ENCODE measurements around the gene BEND7.
"Not testable (repeated sequence)": the region's sequence is repeated elsewhere in the genome, so short reads cannot be mapped to it uniquely, and the experiment has no call there.

The BEND7 gene

DNA sequence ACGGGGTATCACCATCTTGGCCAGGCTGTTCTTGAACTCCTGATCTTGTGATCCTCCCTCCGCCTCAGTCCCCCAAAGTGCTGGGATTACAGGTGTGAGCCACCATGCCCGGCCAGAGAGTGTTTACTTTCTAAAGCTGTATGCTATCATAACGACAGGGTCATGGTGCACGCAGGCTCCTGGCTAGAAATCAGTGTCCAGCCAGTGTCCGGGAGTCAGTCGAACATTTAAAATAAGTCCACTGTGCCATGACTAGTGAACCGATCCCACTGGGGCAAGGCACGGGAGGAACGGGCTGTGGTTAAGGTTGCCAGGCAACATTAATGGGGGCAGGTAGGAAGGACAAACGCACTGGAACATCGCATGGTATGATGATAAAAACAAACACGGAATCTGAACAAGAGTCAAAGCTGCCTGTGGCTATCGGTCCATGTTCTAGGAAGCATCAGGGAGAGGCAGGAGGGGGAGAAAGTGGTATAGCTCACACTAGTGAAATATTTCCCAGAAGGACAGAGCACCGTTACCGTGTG is 91.7 kb downstream of the BEND7 start:
- Histone ChIP-seq H4K20me1 (ENCODE audit: insufficient read depth) (no peaks in the 10 kb centered on the region), H3K36me3 (ENCODE audit: insufficient read depth) (no peaks in the 10 kb centered on the region), H3K4me3 (IDR thresholded peaks at IDR 0.05; ENCODE audit: insufficient read depth, low read depth, low read length) (no peak overlapping the region), H2AFZ (ENCODE audit: low read depth) (no peak overlapping the region), H3K27me3 (ENCODE audit: insufficient read depth, low read depth) (no peaks in the 10 kb centered on the region), H3K4me2 (no peak overlapping the region), H3K27ac (no peak overlapping the region), H3K9ac (no peak overlapping the region), H3K4me1 (ENCODE audit: low read depth, poor library complexity, severe bottlenecking) (peaks cover 3% of the 10 kb centered on the region), H3K79me2 (ENCODE audit: insufficient read depth, low read depth) (no peaks in the 10 kb centered on the region)
- TF ChIP-seq, protein P1, sequence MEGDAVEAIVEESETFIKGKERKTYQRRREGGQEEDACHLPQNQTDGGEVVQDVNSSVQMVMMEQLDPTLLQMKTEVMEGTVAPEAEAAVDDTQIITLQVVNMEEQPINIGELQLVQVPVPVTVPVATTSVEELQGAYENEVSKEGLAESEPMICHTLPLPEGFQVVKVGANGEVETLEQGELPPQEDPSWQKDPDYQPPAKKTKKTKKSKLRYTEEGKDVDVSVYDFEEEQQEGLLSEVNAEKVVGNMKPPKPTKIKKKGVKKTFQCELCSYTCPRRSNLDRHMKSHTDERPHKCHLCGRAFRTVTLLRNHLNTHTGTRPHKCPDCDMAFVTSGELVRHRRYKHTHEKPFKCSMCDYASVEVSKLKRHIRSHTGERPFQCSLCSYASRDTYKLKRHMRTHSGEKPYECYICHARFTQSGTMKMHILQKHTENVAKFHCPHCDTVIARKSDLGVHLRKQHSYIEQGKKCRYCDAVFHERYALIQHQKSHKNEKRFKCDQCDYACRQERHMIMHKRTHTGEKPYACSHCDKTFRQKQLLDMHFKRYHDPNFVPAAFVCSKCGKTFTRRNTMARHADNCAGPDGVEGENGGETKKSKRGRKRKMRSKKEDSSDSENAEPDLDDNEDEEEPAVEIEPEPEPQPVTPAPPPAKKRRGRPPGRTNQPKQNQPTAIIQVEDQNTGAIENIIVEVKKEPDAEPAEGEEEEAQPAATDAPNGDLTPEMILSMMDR (conservative IDR thresholded peaks at IDR 0.05; ENCODE audit: low read depth, low read length): no peak

DNA sequence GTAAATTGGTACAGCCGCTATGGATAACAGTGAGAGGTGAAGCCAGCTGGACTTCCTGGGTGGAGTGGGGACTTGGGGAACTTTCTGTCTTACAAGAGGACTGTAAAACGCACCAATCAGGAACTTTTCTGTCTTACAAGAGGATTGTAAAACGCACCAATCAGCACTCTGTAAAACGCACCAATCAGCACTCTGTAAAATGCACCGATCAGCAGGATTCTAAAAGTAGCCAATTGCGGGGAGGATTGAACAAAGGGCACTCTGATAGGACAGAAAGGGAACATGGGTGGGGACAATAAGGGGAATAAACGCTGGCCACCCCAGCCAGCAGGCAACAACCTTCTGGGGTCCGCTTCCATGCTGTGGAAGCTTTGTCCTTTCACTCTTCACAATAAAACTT is 100.9 kb downstream of the BEND7 start:
- H3K79me2 ChIP-seq (ENCODE audit: insufficient read depth, low read depth); H4K20me1 ChIP-seq (ENCODE audit: insufficient read depth); H3K4me2 ChIP-seq; H2AFZ ChIP-seq (ENCODE audit: low read depth); H3K4me1 ChIP-seq (ENCODE audit: low read depth, poor library complexity, severe bottlenecking); H3K4me3 ChIP-seq (IDR thresholded peaks at IDR 0.05; ENCODE audit: insufficient read depth, low read depth, low read length); H3K27me3 ChIP-seq (ENCODE audit: insufficient read depth, low read depth); H3K27ac ChIP-seq; H3K9ac ChIP-seq; H3K36me3 ChIP-seq (ENCODE audit: insufficient read depth): not testable (repeated sequence)

DNA sequence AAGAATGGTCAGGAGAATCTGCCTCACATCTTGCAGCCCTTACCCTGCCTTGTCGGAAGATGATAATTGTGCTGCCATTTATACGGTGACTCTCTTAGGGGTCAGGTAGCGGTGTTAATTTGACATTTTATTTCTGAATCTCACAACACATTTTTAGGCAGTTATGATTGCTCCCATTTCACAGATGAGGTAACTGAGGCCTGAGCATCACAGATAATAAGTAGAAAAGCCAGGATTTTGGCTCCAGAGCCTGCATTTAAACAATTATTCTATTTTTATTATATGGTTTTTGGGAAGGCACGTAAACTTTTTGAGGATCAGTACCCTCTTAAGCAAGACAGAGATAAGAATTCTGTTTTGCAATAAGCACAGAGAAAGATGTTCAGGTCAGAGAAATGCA is 103.4 kb downstream of the BEND7 start:
- H3K4me2 ChIP-seq: no peak overlapping the region
- no peak overlapping the region for H3K27ac ChIP-seq
- H3K4me1 ChIP-seq (ENCODE audit: low read depth, poor library complexity, severe bottlenecking): no peaks in the 10 kb centered on the region
- no peak overlapping the region for H3K9ac ChIP-seq
- no peak overlapping the region for H3K4me3 ChIP-seq (IDR thresholded peaks at IDR 0.05; ENCODE audit: insufficient read depth, low read depth, low read length)
- no peaks in the 10 kb centered on the region for H4K20me1 ChIP-seq (ENCODE audit: insufficient read depth)
- H2AFZ ChIP-seq (ENCODE audit: low read depth): no peak overlapping the region
- H3K27me3 ChIP-seq (ENCODE audit: insufficient read depth, low read depth): no peaks in the 10 kb centered on the region
- H3K36me3 ChIP-seq (ENCODE audit: insufficient read depth): no peaks in the 10 kb centered on the region
- TF ChIP-seq, protein P1 (conservative IDR thresholded peaks at IDR 0.05; ENCODE audit: low read depth, low read length): no peak
- no peaks in the 10 kb centered on the region for H3K79me2 ChIP-seq (ENCODE audit: insufficient read depth, low read depth)

DNA sequence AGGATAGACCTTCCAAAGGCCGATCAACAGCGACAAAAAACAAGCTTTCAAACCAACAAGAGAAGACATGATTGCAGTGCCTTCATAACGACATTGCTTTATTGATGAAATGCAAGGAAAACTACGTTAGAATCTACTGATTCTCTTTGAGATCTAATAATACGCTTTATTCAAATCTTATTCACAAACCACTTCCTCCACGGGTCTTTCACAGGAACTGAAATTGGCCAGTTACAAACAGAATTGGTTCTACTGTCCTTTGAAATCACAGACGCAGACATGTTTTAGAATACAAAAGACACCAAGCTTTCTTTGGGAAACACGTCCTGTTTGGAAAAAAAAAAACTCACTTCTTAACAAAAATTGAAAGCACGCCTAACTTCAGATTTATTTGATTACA is 106.0 kb downstream of the BEND7 start:
- Histone ChIP-seq H2AFZ (ENCODE audit: low read depth) (no peak overlapping the region), H4K20me1 (ENCODE audit: insufficient read depth) (no peaks in the 10 kb centered on the region), H3K4me1 (ENCODE audit: low read depth, poor library complexity, severe bottlenecking) (no peaks in the 10 kb centered on the region), H3K9ac (no peak overlapping the region), H3K4me2 (no peak overlapping the region), H3K79me2 (ENCODE audit: insufficient read depth, low read depth) (no peaks in the 10 kb centered on the region), H3K27me3 (ENCODE audit: insufficient read depth, low read depth) (no peaks in the 10 kb centered on the region), H3K36me3 (ENCODE audit: insufficient read depth) (no peaks in the 10 kb centered on the region), H3K4me3 (IDR thresholded peaks at IDR 0.05; ENCODE audit: insufficient read depth, low read depth, low read length) (no peak overlapping the region), H3K27ac (no peak overlapping the region)
- TF ChIP-seq, protein P1 (conservative IDR thresholded peaks at IDR 0.05; ENCODE audit: low read depth, low read length): no peak

DNA sequence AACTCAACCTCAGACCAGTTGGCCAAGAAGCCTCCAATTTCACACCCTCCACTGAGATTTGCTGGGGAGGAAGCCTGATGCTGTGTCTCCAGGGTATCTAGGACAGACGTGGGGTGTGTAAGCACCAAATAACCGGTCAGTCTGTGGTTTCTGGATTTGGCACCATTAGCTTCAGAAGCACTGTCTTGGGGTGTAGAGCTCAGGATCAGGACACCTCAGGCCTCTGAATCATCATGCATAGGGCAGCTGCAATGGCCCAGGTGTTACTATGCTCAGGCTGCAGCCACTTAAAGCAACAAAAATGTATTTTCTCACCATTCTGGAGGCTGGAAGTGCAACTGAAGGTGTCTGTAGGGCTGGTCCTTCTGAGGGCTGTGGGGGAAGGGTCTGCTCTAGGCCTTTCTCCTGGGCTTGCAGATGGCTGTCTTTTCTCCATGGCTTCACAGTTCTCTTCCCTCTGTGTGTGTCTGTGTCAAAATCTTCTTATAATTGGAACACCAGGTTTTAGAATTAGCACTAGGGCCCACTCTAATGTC is 107.4 kb downstream of the BEND7 start:
- H3K27me3 ChIP-seq (ENCODE audit: insufficient read depth, low read depth): no peaks in the 10 kb centered on the region
- no peaks in the 10 kb centered on the region for H3K79me2 ChIP-seq (ENCODE audit: insufficient read depth, low read depth)
- H2AFZ ChIP-seq (ENCODE audit: low read depth): no peak overlapping the region
- no peak overlapping the region for H3K9ac ChIP-seq
- no peaks in the 10 kb centered on the region for H3K4me1 ChIP-seq (ENCODE audit: low read depth, poor library complexity, severe bottlenecking)
- H3K27ac ChIP-seq: no peak overlapping the region
- no peaks in the 10 kb centered on the region for H4K20me1 ChIP-seq (ENCODE audit: insufficient read depth)
- H3K4me3 ChIP-seq (IDR thresholded peaks at IDR 0.05; ENCODE audit: insufficient read depth, low read depth, low read length): no peak overlapping the region
- H3K4me2 ChIP-seq: no peak overlapping the region
- TF ChIP-seq, protein P1 (conservative IDR thresholded peaks at IDR 0.05; ENCODE audit: low read depth, low read length): no peak
- no peaks in the 10 kb centered on the region for H3K36me3 ChIP-seq (ENCODE audit: insufficient read depth)
